ENCODE measurements around the gene GFPT2. TPM values are rescaled to one million over a fixed set of nuclear protein-coding genes. Genes with fewer than 3 reads are reported as not detected.

GFPT2 gene
- total and polyA plus RNA-seq, 12 donors, result 1.9 to 20.1 (median 9.3) TPM

GRCh38 chr5:180346358-180346757, 6.8 kb downstream of the GFPT2 start:
- no peak overlapping the region for H3K27ac ChIP-seq
- intact Hi-C loops (cut with DNase I), result no loop called here
- H3K4me1 ChIP-seq (replicated peaks in 1 of 2), result no peaks in the 10 kb centered on the region
- H3K36me3 ChIP-seq (replicated peaks in 1 of 2), result no peaks in the 10 kb centered on the region
- 94 to 96% (median 94%) methylated on average over 14 of the region's 14 CpGs for WGBS, 4 donors
- no peaks in the 10 kb centered on the region for H3K9me3 ChIP-seq (replicated peaks in 1 of 3)
- TF ChIP-seq POLR2A (IDR thresholded peaks at IDR 0.05), result no peak
- TF ChIP-seq CTCF (IDR thresholded peaks at IDR 0.05), result no peak
- DNase-seq, result no peak
- no peak overlapping the region for H3K4me3 ChIP-seq
- H3K27me3 ChIP-seq, result no peaks in the 10 kb centered on the region

- 89 to 98% (median 97%) methylated on average over 6 to 8 of the region's 8 CpGs for WGBS, 4 donors
- no peak for DNase-seq
- Histone ChIP-seq H3K27ac (no peak overlapping the region), H3K27me3 (no peaks in the 10 kb centered on the region), H3K4me1 (replicated peaks in 1 of 2) (no peaks in the 10 kb centered on the region), H3K9me3 (replicated peaks in 1 of 3) (no peaks in the 10 kb centered on the region), H3K4me3 (no peak overlapping the region), H3K36me3 (replicated peaks in 1 of 2) (no peaks in the 10 kb centered on the region)
- intact Hi-C loops (cut with DNase I), result no loop called here
- TF ChIP-seq POLR2A (IDR thresholded peaks at IDR 0.05) (no peak), CTCF (IDR thresholded peaks at IDR 0.05) (no peak)
These were observed 7.4 kb downstream of the GFPT2 start for GRCh38 chr5:180345781-180346180.

GRCh38 chr5:180345186-180345585, 8.0 kb downstream of the GFPT2 start:
- intact Hi-C loops (cut with DNase I), result no loop called here
- 93 to 99% (median 96%) methylated on average over 8 of the region's 8 CpGs for WGBS, 4 donors
- DNase-seq, result no peak

GRCh38 chr5:180344696-180344999, 8.5 kb downstream of the GFPT2 start:
- no peaks in the 10 kb centered on the region for H3K9me3 ChIP-seq (replicated peaks in 1 of 3)
- 90 to 100% (median 96%) methylated on average over 3 to 7 of the region's 7 CpGs for WGBS, 4 donors
- DNase-seq, result no peak
- H3K36me3 ChIP-seq (replicated peaks in 1 of 2), result no peaks in the 10 kb centered on the region
- intact Hi-C loops (cut with DNase I), result no loop called here
- no peaks in the 10 kb centered on the region for H3K4me1 ChIP-seq (replicated peaks in 1 of 2)
- TF ChIP-seq CTCF (IDR thresholded peaks at IDR 0.05) (no peak), POLR2A (IDR thresholded peaks at IDR 0.05) (no peak)
- no peaks in the 10 kb centered on the region for H3K27me3 ChIP-seq
- H3K4me3 ChIP-seq, result no peak overlapping the region
- no peak overlapping the region for H3K27ac ChIP-seq

More at GRCh38 chr5:180345186-180345585, 8.0 kb downstream of the GFPT2 start:
- no peak overlapping the region for H3K27ac ChIP-seq
- H3K36me3 ChIP-seq (replicated peaks in 1 of 2), result no peaks in the 10 kb centered on the region
- H3K4me1 ChIP-seq (replicated peaks in 1 of 2), result no peaks in the 10 kb centered on the region
- no peaks in the 10 kb centered on the region for H3K27me3 ChIP-seq
- no peak overlapping the region for H3K4me3 ChIP-seq
- TF ChIP-seq POLR2A (IDR thresholded peaks at IDR 0.05) (no peak), CTCF (IDR thresholded peaks at IDR 0.05) (no peak)
- no peaks in the 10 kb centered on the region for H3K9me3 ChIP-seq (replicated peaks in 1 of 3)
